CD8-positive, alpha-beta memory T cell (primary cell): ENCODE results near the gene LRRC3. TPM values are rescaled to one million over a fixed set of nuclear protein-coding genes. Genes with fewer than 3 reads are reported as not detected.

ENCODE experiments used
- CTCF ChIA-PET: fragments of 350-600 bp; sonication (Branson Sonifier 250); formaldehyde crosslinking; loops from one replicate; lab custom pipeline; 2021; ENCODE audit warnings: antibody characterized with exemption; lab: Charles Lee
- POLR2A ChIA-PET: fragments of 350-600 bp; sonication (Branson Sonifier 250); formaldehyde crosslinking; loops from one replicate; lab custom pipeline; 2021; ENCODE audit warnings: antibody characterized with exemption; lab: Charles Lee
- DNase-seq, 5 donors: peaks; one replicate each; pipeline versions ENCODE4 v3.0.0 to v3.0.0-alpha.2; 2020 to 2022; ENCODE audit warnings: mixed read lengths in 1 of 5
- H3K27ac ChIP-seq: one replicate; pipeline ENCODE4 v1.7.0; 2013; ENCODE audit warnings: low read depth, mild to moderate bottlenecking, low read length, moderate library complexity
- H3K27me3 ChIP-seq: 2 replicates; pipeline ENCODE4 v1.7.0; 2013; ENCODE audit warnings: low read length, mild to moderate bottlenecking; ENCODE audit not compliant: insufficient read depth, poor library complexity, severe bottlenecking
- H3K36me3 ChIP-seq: 2 replicates; pipeline ENCODE4 v1.7.0; 2013; ENCODE audit warnings: mild to moderate bottlenecking, low read length, moderate library complexity; ENCODE audit not compliant: insufficient read depth
- H3K4me1 ChIP-seq: 2 replicates; pipeline ENCODE4 v1.7.0; 2013; ENCODE audit warnings: mild to moderate bottlenecking, low read length, moderate library complexity; ENCODE audit not compliant: insufficient read depth
- H3K4me3 ChIP-seq: 2 replicates; pipeline ENCODE4 v1.7.0; 2013; ENCODE audit warnings: mild to moderate bottlenecking, low read length
- H3K9me3 ChIP-seq: 2 replicates; pipeline ENCODE4 v1.7.0; 2013; ENCODE audit warnings: mild to moderate bottlenecking, low read length
- H3K27ac Mint-ChIP-seq, 8 donors: one replicate each; pipeline ENCODE4 v1.8.0; 2020 to 2021; ENCODE audit warnings: mixed read lengths in 8 of 8, mild to moderate bottlenecking in 6 of 8, inconsistent platforms in 3 of 8, moderate library complexity in 3 of 8
- H3K27me3 Mint-ChIP-seq, 2 donors: one replicate each; pipeline ENCODE4 v1.8.0; 2020 to 2021; ENCODE audit warnings: mixed read lengths in 2 of 2, mild to moderate bottlenecking in 1 of 2, moderate library complexity in 1 of 2
- H3K36me3 Mint-ChIP-seq, 3 donors: one replicate each; pipeline ENCODE4 v1.8.0; 2020 to 2021; ENCODE audit warnings: mixed read lengths in 3 of 3, inconsistent platforms in 1 of 3, mild to moderate bottlenecking in 1 of 3
- H3K4me1 Mint-ChIP-seq, 3 donors: one replicate each; pipeline ENCODE4 v1.8.0; 2020 to 2021; ENCODE audit warnings: mixed read lengths in 3 of 3, inconsistent platforms in 1 of 3, mild to moderate bottlenecking in 1 of 3
- H3K4me3 Mint-ChIP-seq, 7 donors: one replicate each; pipeline ENCODE4 v1.8.0; 2020 to 2021; ENCODE audit warnings: mixed read lengths in 7 of 7, mild to moderate bottlenecking in 6 of 7, moderate library complexity in 4 of 7, inconsistent platforms in 2 of 7
- H3K9me3 Mint-ChIP-seq, 5 donors: one replicate each; pipeline ENCODE4 v1.8.0; 2020 to 2022; ENCODE audit warnings: mixed read lengths in 5 of 5, mild to moderate bottlenecking in 3 of 5, moderate library complexity in 2 of 5, inconsistent platforms in 1 of 5
- polyA plus RNA-seq: library from polyadenylated mRNA; unstranded; fragments of 300-500 nt; fragmentation: Illumina TruSeq; gene quantifications from one replicate; pipeline ENCODE4 v1.2.3, GENCODE V29; 2021
- total RNA-seq, 2 experiments: library from RNA; stranded (reverse); gene quantifications; one replicate each; pipeline ENCODE4 v1.2.3, GENCODE V29; 2021

LRRC3 gene
- total and polyA plus RNA-seq, 3 experiments from 2014 or later, result 0.17 to 0.90 (median 0.80) TPM

GRCh38 chr21:44466351-44466954, 11.1 kb downstream of the LRRC3 start:
- no peak overlapping the region for H3K27ac ChIP-seq
- H3K4me1 ChIP-seq, result no peaks in the 10 kb centered on the region
- Mint-ChIP-seq H3K27me3 (peaks cover 0 to 4% of the 10 kb centered on the region in 2 donors), H3K36me3 (no peaks in the 10 kb centered on the region), H3K4me3 (no peak overlapping the region), H3K27ac (no peak overlapping the region), H3K9me3 (no peaks in the 10 kb centered on the region), H3K4me1 (no peaks in the 10 kb centered on the region)
- H3K27me3 ChIP-seq, result no peaks in the 10 kb centered on the region
- POLR2A ChIA-PET, result no interaction called here
- H3K36me3 ChIP-seq, result no peaks in the 10 kb centered on the region
- H3K4me3 ChIP-seq, result no peak overlapping the region
- no peaks in the 10 kb centered on the region for H3K9me3 ChIP-seq
- no peak for DNase-seq
- CTCF ChIA-PET, result no interaction called here

DNA sequence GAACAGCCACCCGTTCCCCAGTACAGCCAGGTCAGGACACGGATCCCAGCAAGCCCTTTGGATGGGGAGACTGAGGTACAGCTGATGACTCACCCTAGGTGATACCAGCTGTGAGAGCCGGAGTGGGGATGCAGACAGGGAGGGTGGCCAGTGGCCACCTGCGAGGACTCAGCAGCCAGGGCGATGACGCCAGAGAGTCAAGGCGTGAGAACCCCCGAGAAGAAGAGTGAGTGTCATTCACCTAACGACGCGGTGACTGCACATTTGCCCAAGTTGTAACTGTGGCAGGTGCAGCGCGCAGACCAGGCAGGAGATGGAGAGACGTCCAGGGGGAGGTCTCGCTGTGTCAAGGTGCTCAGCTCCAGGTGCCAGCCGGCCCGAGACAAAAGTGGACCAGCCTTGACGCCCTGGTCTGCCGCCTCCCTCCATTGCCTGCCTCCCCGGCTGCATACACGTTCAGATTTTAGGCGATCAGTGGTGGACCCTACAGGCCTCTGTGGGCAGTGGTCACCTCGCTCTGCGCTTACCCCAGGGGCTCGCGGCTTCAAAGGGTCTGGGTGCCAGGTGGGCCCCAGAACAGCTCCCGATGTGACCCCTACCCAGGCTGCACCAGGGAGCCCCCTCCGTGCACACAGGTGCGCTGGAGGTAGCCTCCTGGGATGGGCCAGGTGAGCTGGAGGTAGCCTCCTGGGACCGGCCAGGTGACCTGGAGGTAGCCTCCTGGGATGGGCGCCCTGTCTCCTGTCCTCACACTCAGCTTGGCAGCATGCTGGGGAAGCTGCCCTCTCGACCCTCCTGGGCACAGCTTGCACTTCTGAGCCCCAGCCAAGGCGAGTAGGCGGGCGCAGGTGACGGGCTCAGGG, 11.9 kb downstream of the LRRC3 start:
- DNase-seq, result no peak
- ChIA-PET CTCF (no interaction called here), POLR2A (no interaction called here)
- Mint-ChIP-seq H3K9me3 (no peaks in the 10 kb centered on the region), H3K4me1 (no peaks in the 10 kb centered on the region), H3K36me3 (no peaks in the 10 kb centered on the region), H3K27me3 (peaks cover 0 to 4% of the 10 kb centered on the region in 2 donors), H3K4me3 (no peak overlapping the region), H3K27ac (no peak overlapping the region)
- no peaks in the 10 kb centered on the region for H3K27me3 ChIP-seq
- no peaks in the 10 kb centered on the region for H3K9me3 ChIP-seq
- no peaks in the 10 kb centered on the region for H3K4me1 ChIP-seq
- H3K27ac ChIP-seq, result no peak overlapping the region
- no peaks in the 10 kb centered on the region for H3K36me3 ChIP-seq
- no peak overlapping the region for H3K4me3 ChIP-seq

- Histone ChIP-seq H3K4me3 (no peak overlapping the region), H3K4me1 (no peaks in the 10 kb centered on the region), H3K9me3 (no peaks in the 10 kb centered on the region), H3K36me3 (no peaks in the 10 kb centered on the region), H3K27me3 (no peaks in the 10 kb centered on the region), H3K27ac (no peak overlapping the region)
- no peaks in the 10 kb centered on the region for H3K36me3 Mint-ChIP-seq
- no peak overlapping the region for H3K4me3 Mint-ChIP-seq
- ChIA-PET POLR2A (no interaction called here), CTCF (no interaction called here)
- H3K27me3 Mint-ChIP-seq, result peaks cover 0 to 4% of the 10 kb centered on the region in 2 donors
- no peaks in the 10 kb centered on the region for H3K4me1 Mint-ChIP-seq
- DNase-seq, result no peak
- H3K9me3 Mint-ChIP-seq, result no peaks in the 10 kb centered on the region
- no peak overlapping the region for H3K27ac Mint-ChIP-seq
These were observed 12.5 kb downstream of the LRRC3 start for GRCh38 chr21:44467859-44468195.

DNA sequence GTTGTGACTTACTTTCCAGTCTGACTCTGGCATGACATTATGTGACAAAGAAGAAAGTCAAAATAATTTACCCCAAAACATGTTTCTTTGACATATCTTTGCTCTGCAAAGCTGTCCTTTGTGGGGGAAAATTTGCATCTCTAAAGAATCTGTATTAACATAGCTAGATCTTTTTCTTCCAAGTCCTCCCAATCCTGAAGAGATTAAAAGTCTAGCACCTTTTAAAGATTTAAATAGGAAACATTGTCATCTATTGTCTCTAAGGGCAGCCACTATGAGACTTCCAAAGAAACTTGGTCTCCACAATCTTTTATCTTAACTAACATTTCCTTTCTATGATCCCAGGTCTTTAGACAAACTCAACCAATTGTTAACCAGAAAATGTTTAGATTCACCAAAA, 16.0 kb downstream of the LRRC3 start:
- Mint-ChIP-seq H3K36me3 (no peaks in the 10 kb centered on the region), H3K4me3 (no peak overlapping the region), H3K27ac (no peak overlapping the region), H3K27me3 (peaks cover 0 to 4% of the 10 kb centered on the region in 2 donors), H3K4me1 (no peaks in the 10 kb centered on the region), H3K9me3 (no peaks in the 10 kb centered on the region)
- H3K27me3 ChIP-seq, result no peaks in the 10 kb centered on the region
- no peaks in the 10 kb centered on the region for H3K4me1 ChIP-seq
- POLR2A ChIA-PET, result interaction anchor here (0.7 kb wide), 1 partner anchor 13 kb away, joined by 7 read pairs; no protein-coding TSS in a partner anchor
- H3K36me3 ChIP-seq, result no peaks in the 10 kb centered on the region
- no peak overlapping the region for H3K4me3 ChIP-seq
- no peak for DNase-seq
- no peaks in the 10 kb centered on the region for H3K9me3 ChIP-seq
- CTCF ChIA-PET, result no interaction called here
- no peak overlapping the region for H3K27ac ChIP-seq

GRCh38 chr21:44471996-44472395, 16.7 kb downstream of the LRRC3 start:
- no peaks in the 10 kb centered on the region for H3K9me3 Mint-ChIP-seq
- no peaks in the 10 kb centered on the region for H3K9me3 ChIP-seq
- no peak for DNase-seq
- H3K4me3 ChIP-seq, result no peak overlapping the region
- no peaks in the 10 kb centered on the region for H3K36me3 Mint-ChIP-seq
- H3K27me3 Mint-ChIP-seq, result peaks cover 0 to 3% of the 10 kb centered on the region in 2 donors
- H3K27ac Mint-ChIP-seq, result no peak overlapping the region
- H3K27me3 ChIP-seq, result no peaks in the 10 kb centered on the region
- no peak overlapping the region for H3K4me3 Mint-ChIP-seq
- H3K4me1 Mint-ChIP-seq, result no peaks in the 10 kb centered on the region
- ChIA-PET POLR2A (no interaction called here), CTCF (interaction anchor here (1.2 kb wide), 1 partner anchor 22 kb away, joined by 4 read pairs; no protein-coding TSS in a partner anchor)
- no peak overlapping the region for H3K27ac ChIP-seq
- H3K36me3 ChIP-seq, result no peaks in the 10 kb centered on the region
- no peaks in the 10 kb centered on the region for H3K4me1 ChIP-seq

DNA sequence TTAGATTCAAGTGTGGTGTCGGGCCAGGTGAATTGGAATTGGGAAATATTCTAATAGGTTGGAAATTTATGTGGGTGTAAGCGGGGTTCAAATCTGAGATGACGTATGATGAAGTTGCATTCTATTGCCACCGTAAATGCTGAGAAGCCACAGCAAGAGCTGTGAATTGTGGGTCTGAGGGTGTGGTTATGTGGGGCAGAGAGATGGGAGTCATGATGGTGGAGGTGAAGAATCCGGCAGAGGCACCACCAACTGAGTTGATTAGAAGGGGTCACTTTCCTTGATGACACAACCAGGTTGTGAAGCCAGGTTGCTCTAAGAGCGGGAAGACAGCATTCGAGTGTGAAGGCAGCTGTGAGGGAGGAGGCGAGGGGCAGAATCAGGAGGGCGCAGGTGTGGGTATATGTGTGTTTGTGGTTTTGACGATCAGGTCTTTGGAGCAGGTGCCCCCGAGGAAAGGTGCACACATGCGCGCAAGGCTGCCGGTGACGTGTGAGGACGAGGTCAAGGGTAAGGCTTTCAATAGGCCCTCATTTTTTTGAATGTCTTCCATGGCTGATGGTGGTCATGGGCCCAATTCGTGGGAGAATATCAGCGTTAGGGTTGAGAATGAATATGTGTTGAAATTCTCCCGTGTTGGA, 18.7 kb downstream of the LRRC3 start:
- no peak for DNase-seq
- H3K4me3 Mint-ChIP-seq, result no peak overlapping the region
- no peaks in the 10 kb centered on the region for H3K9me3 ChIP-seq
- H3K4me1 ChIP-seq, result no peaks in the 10 kb centered on the region
- H3K36me3 Mint-ChIP-seq, result no peaks in the 10 kb centered on the region
- no peaks in the 10 kb centered on the region for H3K9me3 Mint-ChIP-seq
- no peak overlapping the region for H3K4me3 ChIP-seq
- H3K27me3 Mint-ChIP-seq, result peaks cover 0 to 1% of the 10 kb centered on the region in 2 donors
- peaks cover 0 to 3% (median 2%) of the 10 kb centered on the region in 3 donors for H3K4me1 Mint-ChIP-seq
- H3K27ac ChIP-seq, result no peak overlapping the region
- no peak overlapping the region for H3K27ac Mint-ChIP-seq
- H3K36me3 ChIP-seq, result no peaks in the 10 kb centered on the region
- ChIA-PET POLR2A (no interaction called here), CTCF (no interaction called here)
- no peaks in the 10 kb centered on the region for H3K27me3 ChIP-seq

GRCh38 chr21:44475266-44475845, 20.0 kb downstream of the LRRC3 start:
- CTCF ChIA-PET, result no interaction called here
- no peaks in the 10 kb centered on the region for H3K4me1 ChIP-seq
- no peaks in the 10 kb centered on the region for H3K27me3 ChIP-seq
- Mint-ChIP-seq H3K27me3 (no peaks in the 10 kb centered on the region), H3K4me1 (peaks cover 3 to 7% (median 3%) of the 10 kb centered on the region in 3 donors), H3K36me3 (no peaks in the 10 kb centered on the region), H3K9me3 (no peaks in the 10 kb centered on the region), H3K4me3 (no peak overlapping the region), H3K27ac (no peak overlapping the region)
- H3K36me3 ChIP-seq, result no peaks in the 10 kb centered on the region
- DNase-seq, result no peak
- no peak overlapping the region for H3K4me3 ChIP-seq
- POLR2A ChIA-PET, result no interaction called here
- H3K27ac ChIP-seq, result no peak overlapping the region
- H3K9me3 ChIP-seq, result no peaks in the 10 kb centered on the region

- no peak overlapping the region for H3K27ac ChIP-seq
- no peak for DNase-seq
- no peaks in the 10 kb centered on the region for H3K36me3 ChIP-seq
- Mint-ChIP-seq H3K27ac (no peak overlapping the region), H3K9me3 (no peaks in the 10 kb centered on the region), H3K36me3 (no peaks in the 10 kb centered on the region), H3K27me3 (peaks cover 0 to 4% of the 10 kb centered on the region in 2 donors), H3K4me1 (peaks cover 3 to 7% (median 3%) of the 10 kb centered on the region in 3 donors), H3K4me3 (no peak overlapping the region)
- ChIA-PET POLR2A (no interaction called here), CTCF (no interaction called here)
- no peaks in the 10 kb centered on the region for H3K4me1 ChIP-seq
- no peak overlapping the region for H3K4me3 ChIP-seq
- no peaks in the 10 kb centered on the region for H3K27me3 ChIP-seq
- H3K9me3 ChIP-seq, result no peaks in the 10 kb centered on the region
These were observed 21.8 kb downstream of the LRRC3 start for GRCh38 chr21:44477131-44477530.
